ENCODE results near the gene OPRM1. TPM values are rescaled to one million over a fixed set of nuclear protein-coding genes. Genes with fewer than 3 reads are reported as not detected.
"Not testable (repeated sequence)": the region's sequence is repeated elsewhere in the genome, so short reads cannot be mapped to it uniquely, and the experiment has no call there.

The OPRM1 gene
- total and polyA plus RNA-seq, 4 experiments from 2014 or later = not detected

DNA sequence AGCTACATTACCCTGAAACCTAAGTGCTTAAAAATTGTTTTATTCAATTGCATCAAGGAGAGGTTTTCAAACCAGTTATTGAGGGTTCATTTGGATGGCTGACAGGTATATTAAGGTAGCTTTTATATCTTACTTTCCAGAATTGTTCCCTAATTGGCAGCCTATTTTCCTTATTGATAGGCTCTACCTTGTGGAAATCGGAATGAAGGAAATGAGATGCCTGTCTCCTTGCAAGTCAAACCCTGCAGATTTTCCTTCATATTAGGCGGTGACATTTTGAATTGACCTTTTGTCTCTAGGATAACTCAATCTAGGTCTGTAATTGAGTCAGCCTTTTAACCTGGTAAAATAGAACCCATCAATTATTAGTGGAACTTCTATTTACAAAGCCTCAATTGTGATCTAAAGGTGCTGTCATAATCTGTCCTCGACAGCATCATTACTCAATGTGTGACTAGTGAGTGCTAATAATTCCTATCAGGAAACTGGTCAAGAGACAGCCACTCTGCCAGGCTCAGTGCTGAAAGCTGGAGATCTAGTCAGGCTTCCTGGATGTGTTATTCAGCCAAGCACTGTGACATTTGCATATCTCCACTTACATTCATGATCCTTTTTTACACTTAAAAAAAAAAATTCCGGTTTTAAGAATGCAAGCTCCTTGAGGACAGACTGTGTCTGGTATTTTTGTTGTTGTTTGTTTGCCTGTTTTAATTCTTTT lies 20.1 kb downstream of the OPRM1 start:
- no peaks in the 10 kb centered on the region for H3K4me1 ChIP-seq (ENCODE audit: insufficient read depth, low read length)
- H3K4me3 Mint-ChIP-seq = no peak overlapping the region

DNA sequence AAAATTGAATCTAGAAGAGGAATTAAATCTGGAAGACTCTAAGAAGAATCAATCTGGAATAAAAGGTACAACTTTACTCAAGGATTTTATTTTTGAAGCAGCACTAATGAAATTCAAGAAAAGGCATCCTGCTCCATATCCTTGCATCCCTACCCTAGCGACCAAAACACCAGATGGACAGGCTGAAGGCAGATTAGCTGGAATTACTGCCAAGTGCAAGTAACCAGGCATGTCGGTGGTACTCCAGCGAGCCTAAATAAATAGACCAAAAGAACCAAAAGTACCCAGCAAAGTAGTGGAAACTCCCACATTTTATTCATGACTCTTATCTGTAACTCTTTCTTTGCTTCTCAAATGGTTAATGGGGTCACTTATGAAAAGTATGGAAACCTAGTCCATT lies 21.0 kb downstream of the OPRM1 start:
- H3K27me3 Mint-ChIP-seq = peaks cover 0 to 4% of the 10 kb centered on the region in 2 donors
- H3K27ac Mint-ChIP-seq = no peak overlapping the region
- ChIA-PET CTCF (ENCODE audit: partially characterized antibody) (no interaction called here), POLR2A (ENCODE audit: partially characterized antibody) (no interaction called here)
- peaks cover 0 to 2% (median 0%) of the 10 kb centered on the region in 8 donors for H3K9me3 Mint-ChIP-seq
- Histone ChIP-seq H3K4me3 (ENCODE audit: low read length in 2 of 2) (no peak overlapping the region), H3K36me3 (ENCODE audit: insufficient read depth, low read length) (no peaks in the 10 kb centered on the region), H3K27ac (ENCODE audit: low read depth, low read length) (no peak overlapping the region), H3K9me3 (ENCODE audit: control insufficient read depth in 1 of 2, low read length in 2 of 2) (no peaks in the 10 kb centered on the region), H3K27me3 (ENCODE audit: insufficient read depth, low read length) (no peaks in the 10 kb centered on the region), H3K4me1 (ENCODE audit: insufficient read depth, low read length) (no peaks in the 10 kb centered on the region)
- H3K4me3 Mint-ChIP-seq = no peak overlapping the region
- DNase-seq = no peak
- no peaks in the 10 kb centered on the region for H3K4me1 Mint-ChIP-seq
- H3K36me3 Mint-ChIP-seq = no peaks in the 10 kb centered on the region
- intact Hi-C loops (cut with micrococcal nuclease) = no loop called here

More for the DNA sequence above, 20.1 kb downstream of the OPRM1 start:
- Mint-ChIP-seq H3K9me3 (peaks cover 0 to 5% (median under 1%) of the 10 kb centered on the region in 8 donors), H3K27me3 (peaks cover 0 to 4% of the 10 kb centered on the region in 2 donors), H3K27ac (no peak overlapping the region), H3K36me3 (no peaks in the 10 kb centered on the region), H3K4me1 (no peaks in the 10 kb centered on the region)
- ChIA-PET CTCF (ENCODE audit: partially characterized antibody) (no interaction called here), POLR2A (ENCODE audit: partially characterized antibody) (no interaction called here)
- no peaks in the 10 kb centered on the region for H3K27me3 ChIP-seq (ENCODE audit: insufficient read depth, low read length)
- no peak overlapping the region for H3K27ac ChIP-seq (ENCODE audit: low read depth, low read length)
- no peaks in the 10 kb centered on the region for H3K9me3 ChIP-seq (ENCODE audit: control insufficient read depth in 1 of 2, low read length in 2 of 2)
- DNase-seq = no peak
- H3K36me3 ChIP-seq (ENCODE audit: insufficient read depth, low read length) = no peaks in the 10 kb centered on the region
- intact Hi-C loops (cut with micrococcal nuclease) = no loop called here
- H3K4me3 ChIP-seq (ENCODE audit: low read length in 2 of 2) = no peak overlapping the region

DNA sequence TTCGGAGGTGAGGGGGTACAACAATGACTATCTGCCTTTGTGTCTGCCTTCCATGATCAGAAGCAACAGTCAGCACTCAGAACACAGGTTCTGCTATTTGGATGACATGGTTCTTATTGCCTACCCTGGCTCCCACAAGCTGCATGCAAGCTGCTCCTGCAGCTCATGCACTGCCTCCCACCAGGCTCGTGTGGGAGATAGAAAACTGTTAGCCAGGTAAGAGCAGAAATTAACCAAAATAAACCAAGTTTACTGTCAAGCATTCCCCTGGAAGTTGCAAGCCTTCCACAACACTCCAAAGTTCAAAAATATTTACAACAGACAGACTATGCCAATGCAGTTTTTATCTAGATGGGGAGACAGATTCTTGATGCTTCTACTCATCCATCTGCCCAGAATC lies 31.0 kb downstream of the OPRM1 start:
- H3K4me3 ChIP-seq (ENCODE audit: low read length in 2 of 2) = no peak overlapping the region
- Mint-ChIP-seq H3K27ac (no peak overlapping the region), H3K36me3 (no peaks in the 10 kb centered on the region), H3K9me3 (peaks cover 0 to 8% (median 0%) of the 10 kb centered on the region in 8 donors), H3K27me3 (peaks cover 2 to 16% of the 10 kb centered on the region in 2 donors), H3K4me1 (no peaks in the 10 kb centered on the region), H3K4me3 (no peak overlapping the region)
- intact Hi-C loops (cut with micrococcal nuclease) = no loop called here
- H3K27ac ChIP-seq (ENCODE audit: low read depth, low read length) = no peak overlapping the region
- H3K36me3 ChIP-seq (ENCODE audit: insufficient read depth, low read length) = no peaks in the 10 kb centered on the region
- no peaks in the 10 kb centered on the region for H3K4me1 ChIP-seq (ENCODE audit: insufficient read depth, low read length)
- peaks cover 4% of the 10 kb centered on the region for H3K27me3 ChIP-seq (ENCODE audit: insufficient read depth, low read length)
- CTCF ChIA-PET (ENCODE audit: partially characterized antibody) = no interaction called here
- no peaks in the 10 kb centered on the region for H3K9me3 ChIP-seq (ENCODE audit: control insufficient read depth in 1 of 2, low read length in 2 of 2)
- DNase-seq = no peak
- POLR2A ChIA-PET (ENCODE audit: partially characterized antibody) = no interaction called here

DNA sequence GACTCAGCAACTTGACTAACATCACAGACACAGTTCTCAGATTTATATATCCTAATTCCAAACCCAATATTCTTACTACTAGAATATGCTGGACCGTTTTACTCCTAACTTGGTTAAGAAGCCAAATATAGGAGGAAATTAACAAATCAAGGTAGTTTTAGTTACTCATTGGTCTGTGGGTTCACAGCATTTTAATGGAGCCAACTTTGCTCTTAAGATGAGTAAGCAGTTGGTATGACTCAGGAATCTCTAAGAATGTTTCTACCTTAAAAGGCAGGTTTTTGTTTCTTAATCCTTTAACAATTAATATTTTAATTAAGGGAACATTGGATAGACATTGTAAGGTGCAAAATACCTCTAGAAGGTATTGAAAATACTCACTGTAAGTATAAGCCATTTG lies 31.6 kb downstream of the OPRM1 start:
- no peak overlapping the region for H3K4me3 Mint-ChIP-seq
- intact Hi-C loops (cut with micrococcal nuclease) = no loop called here
- Histone ChIP-seq H3K9me3 (ENCODE audit: control insufficient read depth in 1 of 2, low read length in 2 of 2) (no peaks in the 10 kb centered on the region), H3K27me3 (ENCODE audit: insufficient read depth, low read length) (peaks cover 4% of the 10 kb centered on the region), H3K4me3 (ENCODE audit: low read length in 2 of 2) (no peak overlapping the region), H3K4me1 (ENCODE audit: insufficient read depth, low read length) (no peaks in the 10 kb centered on the region), H3K36me3 (ENCODE audit: insufficient read depth, low read length) (no peaks in the 10 kb centered on the region), H3K27ac (ENCODE audit: low read depth, low read length) (no peak overlapping the region)
- no peak overlapping the region for H3K27ac Mint-ChIP-seq
- H3K36me3 Mint-ChIP-seq = no peaks in the 10 kb centered on the region
- H3K4me1 Mint-ChIP-seq = no peaks in the 10 kb centered on the region
- peaks cover 3 to 17% of the 10 kb centered on the region in 2 donors for H3K27me3 Mint-ChIP-seq
- H3K9me3 Mint-ChIP-seq = peaks cover 0 to 8% (median 0%) of the 10 kb centered on the region in 8 donors
- ChIA-PET POLR2A (ENCODE audit: partially characterized antibody) (no interaction called here), CTCF (ENCODE audit: partially characterized antibody) (no interaction called here)
- no peak for DNase-seq

DNA sequence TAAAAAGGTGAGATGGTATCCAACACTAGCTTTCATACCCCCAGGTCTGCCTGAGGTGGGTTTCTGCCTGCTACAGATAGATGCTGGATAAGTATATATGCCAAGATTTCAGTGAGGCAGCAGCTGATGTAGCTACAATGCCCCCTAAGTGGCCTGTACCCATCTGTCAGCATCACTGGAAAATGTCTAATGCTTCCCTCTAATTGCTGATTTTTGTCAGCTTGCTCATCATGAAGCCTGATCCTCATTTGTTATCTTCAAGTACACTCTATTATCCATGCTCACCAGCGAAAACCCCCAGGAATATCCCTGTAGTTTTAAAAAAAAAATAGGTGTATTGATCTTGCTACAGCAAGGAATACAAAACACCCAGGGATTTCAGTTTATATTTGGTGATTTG lies 32.2 kb downstream of the OPRM1 start:
- ChIA-PET CTCF (ENCODE audit: partially characterized antibody) (no interaction called here), POLR2A (ENCODE audit: partially characterized antibody) (no interaction called here)
- Histone ChIP-seq H3K9me3 (ENCODE audit: control insufficient read depth in 1 of 2, low read length in 2 of 2) (no peaks in the 10 kb centered on the region), H3K27ac (ENCODE audit: low read depth, low read length) (no peak overlapping the region), H3K27me3 (ENCODE audit: insufficient read depth, low read length) (peaks cover 4% of the 10 kb centered on the region), H3K36me3 (ENCODE audit: insufficient read depth, low read length) (no peaks in the 10 kb centered on the region), H3K4me1 (ENCODE audit: insufficient read depth, low read length) (no peaks in the 10 kb centered on the region), H3K4me3 (ENCODE audit: low read length in 2 of 2) (no peak overlapping the region)
- Mint-ChIP-seq H3K27ac (no peak overlapping the region), H3K36me3 (no peaks in the 10 kb centered on the region), H3K4me1 (no peaks in the 10 kb centered on the region), H3K27me3 (peaks cover 3 to 17% of the 10 kb centered on the region in 2 donors), H3K4me3 (no peak overlapping the region), H3K9me3 (peaks cover 0 to 5% (median 0%) of the 10 kb centered on the region in 8 donors)
- DNase-seq = no peak
- intact Hi-C loops (cut with micrococcal nuclease) = no loop called here

DNA sequence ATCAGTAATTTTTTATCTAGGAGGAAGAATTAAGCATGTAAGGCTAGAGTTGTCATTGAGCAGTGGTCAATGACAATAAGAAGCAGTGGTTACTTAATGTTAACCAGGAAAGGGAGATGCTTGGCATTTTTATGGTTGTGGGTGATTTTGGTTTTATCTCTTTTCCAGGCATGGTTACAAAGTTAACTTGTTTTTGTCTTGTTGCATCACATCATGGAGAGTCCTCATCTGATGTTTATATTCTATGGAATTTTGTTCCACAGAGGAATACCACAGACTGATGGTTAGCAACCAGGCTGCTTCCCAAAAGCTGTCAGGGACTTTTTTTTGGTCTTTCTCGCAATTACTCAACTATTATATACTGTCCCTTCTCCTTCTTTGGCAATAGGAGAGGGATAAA lies 32.7 kb downstream of the OPRM1 start:
- peaks cover 0 to 5% (median under 1%) of the 10 kb centered on the region in 8 donors for H3K9me3 Mint-ChIP-seq
- CTCF ChIA-PET (ENCODE audit: partially characterized antibody) = no interaction called here
- no peaks in the 10 kb centered on the region for H3K36me3 Mint-ChIP-seq
- H3K4me1 Mint-ChIP-seq = no peaks in the 10 kb centered on the region
- POLR2A ChIA-PET (ENCODE audit: partially characterized antibody) = no interaction called here
- H3K36me3 ChIP-seq (ENCODE audit: insufficient read depth, low read length) = no peaks in the 10 kb centered on the region
- DNase-seq = no peak
- H3K9me3 ChIP-seq (ENCODE audit: control insufficient read depth in 1 of 2, low read length in 2 of 2) = no peaks in the 10 kb centered on the region
- no peak overlapping the region for H3K4me3 Mint-ChIP-seq
- no peaks in the 10 kb centered on the region for H3K4me1 ChIP-seq (ENCODE audit: insufficient read depth, low read length)
- peaks cover 4% of the 10 kb centered on the region for H3K27me3 ChIP-seq (ENCODE audit: insufficient read depth, low read length)
- no peak overlapping the region for H3K4me3 ChIP-seq (ENCODE audit: low read length in 2 of 2)
- intact Hi-C loops (cut with micrococcal nuclease) = no loop called here
- no peak overlapping the region for H3K27ac ChIP-seq (ENCODE audit: low read depth, low read length)
- peaks cover 6 to 19% of the 10 kb centered on the region in 2 donors for H3K27me3 Mint-ChIP-seq
- H3K27ac Mint-ChIP-seq = no peak overlapping the region

DNA sequence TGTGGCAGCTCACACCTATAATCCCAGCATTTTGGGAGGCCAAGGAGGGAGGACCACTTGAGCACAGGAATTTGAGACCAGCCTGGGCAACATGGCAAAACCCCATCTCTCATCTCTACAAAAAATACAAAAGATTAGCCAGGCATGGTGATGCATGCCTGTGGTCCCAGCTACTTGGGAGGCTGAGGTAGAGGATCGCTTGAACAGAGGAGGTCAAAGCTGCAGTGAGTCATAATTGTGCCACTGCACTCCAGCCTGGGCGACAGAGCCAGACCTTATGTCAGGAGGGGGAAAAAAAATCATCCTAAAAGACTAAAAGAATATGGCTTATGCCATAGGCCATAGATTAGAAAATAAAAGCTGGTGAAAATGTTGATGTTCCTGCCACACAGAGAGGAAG lies 39.6 kb downstream of the OPRM1 start:
- H3K27ac Mint-ChIP-seq; H3K4me1 ChIP-seq (ENCODE audit: insufficient read depth, low read length); H3K36me3 ChIP-seq (ENCODE audit: insufficient read depth, low read length); POLR2A ChIA-PET (ENCODE audit: partially characterized antibody); H3K9me3 Mint-ChIP-seq; H3K9me3 ChIP-seq (ENCODE audit: control insufficient read depth in 1 of 2, low read length in 2 of 2); H3K4me1 Mint-ChIP-seq; CTCF ChIA-PET (ENCODE audit: partially characterized antibody); H3K4me3 Mint-ChIP-seq; H3K36me3 Mint-ChIP-seq; H3K4me3 ChIP-seq (ENCODE audit: low read length in 2 of 2); DNase-seq; H3K27ac ChIP-seq (ENCODE audit: low read depth, low read length); H3K27me3 ChIP-seq (ENCODE audit: insufficient read depth, low read length); intact Hi-C loops (cut with micrococcal nuclease): not testable (repeated sequence)
- H3K27me3 Mint-ChIP-seq = peaks cover 13 to 14% of the 10 kb centered on the region in 2 donors

All from CD4-positive, alpha-beta memory T cell (primary cell).